Skeletal muscle tissue (tissue), 4 donors: ENCODE results near the gene RPS14. TPM values are rescaled to one million over a fixed set of nuclear protein-coding genes. Genes with fewer than 3 reads are reported as not detected.
A peak's percentile ranks its signal among the peaks of the same experiment; 100 is the strongest.
"Not testable (repeated sequence)": the region's sequence is repeated elsewhere in the genome, so short reads cannot be mapped to it uniquely, and the experiment has no call there.

ENCODE experiments used
- H3K27ac ChIP-seq: one replicate; pipeline ENCODE4 v1.7.0; 2013; ENCODE audit warnings: mild to moderate bottlenecking, low read depth, low read length, inconsistent platforms
- H3K27me3 ChIP-seq, 3 donors: one replicate each; pipeline ENCODE4 v1.7.0; 2013; ENCODE audit warnings: low read length in 3 of 3; ENCODE audit not compliant: control insufficient read depth in 3 of 3, insufficient read depth in 3 of 3
- H3K36me3 ChIP-seq, 3 donors: one replicate each; pipeline ENCODE4 v1.7.0; 2013; ENCODE audit warnings: low read length in 3 of 3; ENCODE audit not compliant: control insufficient read depth in 3 of 3, insufficient read depth in 3 of 3
- H3K4me1 ChIP-seq, 3 donors: one replicate each; pipeline ENCODE4 v1.7.0; 2013; ENCODE audit warnings: low read length in 3 of 3, mild to moderate bottlenecking in 3 of 3; ENCODE audit not compliant: control insufficient read depth in 3 of 3, insufficient read depth in 3 of 3
- H3K4me3 ChIP-seq, 3 donors: one replicate each; pipeline ENCODE4 v1.7.0; 2013; ENCODE audit warnings: low read length in 3 of 3
- H3K9ac ChIP-seq, 3 donors: one replicate each; pipeline ENCODE4 v1.7.0; 2013; ENCODE audit warnings: low read length in 3 of 3, mild to moderate bottlenecking in 3 of 3, moderate library complexity in 2 of 3, low read depth in 1 of 3
- H3K9me3 ChIP-seq, 3 donors: one replicate each; pipeline ENCODE4 v1.7.0; 2013; ENCODE audit warnings: low read length in 3 of 3; ENCODE audit not compliant: control insufficient read depth in 3 of 3
- total RNA-seq: library from RNA; depleted of rRNA; stranded (reverse); fragments of >200 nt; gene quantifications from one replicate; pipeline ENCODE4 v1.2.3, GENCODE V29; 2014
- donor health status: Osteomylitis.

RPS14 gene
- total RNA-seq, 1 donor from 2014 or later: 6,829 TPM

DNA sequence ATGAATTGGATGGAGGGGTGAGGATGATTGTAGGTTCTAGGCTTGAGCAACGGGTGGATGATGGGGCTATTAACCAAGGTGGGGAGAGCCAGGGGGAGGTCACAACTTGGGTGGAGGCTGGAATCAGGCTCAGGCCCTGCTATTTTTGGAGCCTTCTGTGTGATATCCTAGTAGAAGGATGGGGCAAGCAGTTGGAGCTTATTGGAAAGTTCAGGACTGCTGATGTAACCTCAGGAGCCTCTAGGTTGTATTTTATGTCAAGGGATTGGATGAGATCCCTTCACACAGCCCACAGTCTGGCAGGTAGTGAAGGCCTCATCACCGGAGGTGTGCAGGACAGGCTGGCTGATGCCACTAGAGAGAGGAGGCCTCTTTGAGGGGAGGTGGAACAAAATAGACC is 11.2 kb upstream of the RPS14 start:
- Histone ChIP-seq H3K36me3 (no peaks in the 10 kb centered on the region), H3K9me3 (no peaks in the 10 kb centered on the region), H3K27ac (peak overlapping the region; percentile 44), H3K4me3 (no peak overlapping the region), H3K4me1 (peaks cover 21 to 27% (median 27%) of the 10 kb centered on the region in 3 donors), H3K9ac (peak overlapping the region in 1 of 3 donors; percentile 50), H3K27me3 (no peaks in the 10 kb centered on the region)

GRCh38 chr5:150458802-150459557 is 9.4 kb upstream of the RPS14 start:
- Histone ChIP-seq H3K4me1 (peaks cover 17 to 18% (median 18%) of the 10 kb centered on the region in 3 donors), H3K36me3 (no peaks in the 10 kb centered on the region), H3K27me3 (no peaks in the 10 kb centered on the region), H3K27ac (no peak overlapping the region), H3K9me3 (no peaks in the 10 kb centered on the region), H3K9ac (no peak overlapping the region), H3K4me3 (peak overlapping the region in 1 of 3 donors; percentile 29)

DNA sequence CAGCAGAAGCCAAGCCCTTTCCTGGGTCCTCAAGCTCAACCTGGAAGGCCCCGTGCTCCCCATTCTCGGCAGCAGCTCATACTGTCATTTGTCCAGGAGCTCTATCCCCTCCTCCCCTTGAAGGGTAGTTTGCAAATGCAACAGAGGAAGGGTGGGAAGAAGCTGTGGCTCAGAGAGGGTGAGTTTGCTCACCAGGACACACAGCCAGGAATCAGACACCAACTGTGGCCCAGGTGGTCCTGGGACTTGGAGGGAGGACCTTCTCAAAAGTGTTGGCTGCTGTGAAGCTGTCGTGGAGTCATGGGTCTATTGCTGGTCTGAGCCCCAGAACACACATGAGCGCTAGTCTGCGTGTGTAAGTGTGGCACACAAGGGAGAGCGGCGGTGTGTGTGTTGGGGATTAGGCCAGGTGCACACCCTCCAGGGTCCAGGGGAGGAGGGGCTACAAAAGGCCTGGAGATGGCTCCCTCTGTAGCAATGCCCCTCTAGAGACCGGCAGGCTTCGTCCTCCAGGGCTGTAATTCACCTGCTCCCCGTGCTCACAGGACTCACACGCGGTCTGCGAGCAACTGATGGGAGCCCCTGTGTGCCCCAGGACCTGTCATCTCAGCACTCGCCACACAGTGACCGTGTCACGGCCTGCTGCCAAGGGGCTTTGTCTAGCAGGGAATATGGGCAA is 8.2 kb upstream of the RPS14 start:
- Histone ChIP-seq H3K9ac (no peak overlapping the region), H3K27ac (no peak overlapping the region), H3K36me3 (no peaks in the 10 kb centered on the region), H3K4me3 (no peak overlapping the region), H3K9me3 (no peaks in the 10 kb centered on the region), H3K27me3 (no peaks in the 10 kb centered on the region), H3K4me1 (peaks cover 17 to 18% (median 18%) of the 10 kb centered on the region in 3 donors)

DNA sequence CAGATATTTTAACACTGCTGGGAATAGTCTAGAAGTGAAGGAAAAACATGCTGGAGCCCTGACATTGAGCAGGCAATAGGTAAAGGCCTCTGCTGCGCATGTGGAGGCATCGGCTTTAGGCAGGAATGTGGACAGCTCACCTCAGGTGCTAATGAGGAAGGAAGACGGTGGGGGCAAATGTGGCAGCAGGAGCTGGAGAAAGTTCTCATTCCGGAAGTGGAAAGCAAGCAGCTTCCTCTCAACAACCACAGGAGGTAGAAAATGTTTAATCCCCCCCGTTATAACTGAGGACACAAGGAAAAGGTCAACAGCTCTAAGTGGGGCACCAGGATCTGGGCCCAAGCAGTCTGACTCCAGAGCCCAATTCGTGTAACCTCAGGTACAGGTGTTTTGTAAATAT is 7.6 kb upstream of the RPS14 start:
- no peaks in the 10 kb centered on the region for H3K9me3 ChIP-seq
- H3K27me3 ChIP-seq: no peaks in the 10 kb centered on the region
- no peaks in the 10 kb centered on the region for H3K36me3 ChIP-seq
- no peak overlapping the region for H3K9ac ChIP-seq
- H3K27ac ChIP-seq: no peak overlapping the region
- no peak overlapping the region for H3K4me3 ChIP-seq
- H3K4me1 ChIP-seq: peaks cover 17 to 18% (median 18%) of the 10 kb centered on the region in 3 donors

GRCh38 chr5:150454492-150455229 is 5.1 kb upstream of the RPS14 start:
- Histone ChIP-seq H3K36me3 (no peaks in the 10 kb centered on the region), H3K4me1 (peaks cover 6 to 9% (median 7%) of the 10 kb centered on the region in 3 donors), H3K9ac (no peak overlapping the region), H3K9me3 (peaks cover 0 to 3% (median 0%) of the 10 kb centered on the region in 3 donors), H3K4me3 (no peak overlapping the region), H3K27me3 (no peaks in the 10 kb centered on the region), H3K27ac (no peak overlapping the region)

- not testable (repeated sequence) for H3K27me3 ChIP-seq, H3K9me3 ChIP-seq, H3K36me3 ChIP-seq, H3K4me1 ChIP-seq, H3K27ac ChIP-seq, H3K9ac ChIP-seq, H3K4me3 ChIP-seq
Measured at GRCh38 chr5:150454027-150454426, 4.5 kb upstream of the RPS14 start.

DNA sequence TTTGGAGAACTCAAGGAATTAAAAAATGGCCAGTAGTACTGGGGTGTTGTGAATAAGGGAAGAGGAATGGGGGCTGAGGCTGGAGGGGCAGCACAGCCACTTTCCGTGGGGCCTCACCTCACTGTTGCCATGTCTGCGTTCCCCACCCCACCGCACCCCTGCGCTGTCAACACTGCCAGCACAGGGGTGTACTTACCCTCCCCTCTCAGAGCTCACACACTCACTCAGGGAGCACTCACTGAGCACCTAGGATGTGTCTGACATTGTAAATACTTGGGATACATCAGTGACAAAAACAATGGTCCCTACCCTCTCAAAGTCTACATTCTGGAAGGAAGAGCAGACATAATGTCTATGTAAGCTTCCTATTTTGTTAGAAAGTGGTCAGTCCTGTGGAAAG is 3.4 kb upstream of the RPS14 start:
- Histone ChIP-seq H3K9me3 (peaks cover 0 to 3% (median 0%) of the 10 kb centered on the region in 3 donors), H3K4me3 (no peak overlapping the region), H3K9ac (no peak overlapping the region), H3K4me1 (peaks cover 10 to 14% (median 13%) of the 10 kb centered on the region in 3 donors), H3K27me3 (no peaks in the 10 kb centered on the region), H3K27ac (no peak overlapping the region), H3K36me3 (peaks cover 0 to 1% (median under 1%) of the 10 kb centered on the region in 3 donors)

DNA sequence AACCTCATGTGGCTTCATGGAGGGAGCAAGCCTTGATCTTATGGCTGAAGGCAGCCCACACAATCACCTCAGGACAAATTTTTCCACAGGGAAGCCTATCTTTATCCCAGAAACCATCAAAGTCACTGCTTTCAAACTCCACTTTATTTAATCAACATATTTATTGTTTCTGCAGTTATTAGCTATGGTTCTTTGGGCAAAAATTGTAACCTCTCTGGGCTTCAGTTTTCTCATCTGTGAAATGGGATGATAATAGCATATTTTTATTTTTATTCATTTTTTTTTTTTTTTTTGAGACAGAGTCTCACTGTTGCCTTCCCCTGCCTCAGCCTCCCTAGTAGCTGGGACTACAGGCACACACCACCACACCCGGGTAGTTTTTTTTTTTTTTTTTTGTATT is 2.1 kb upstream of the RPS14 start:
- H3K9me3 ChIP-seq: peaks cover 0 to 3% (median 0%) of the 10 kb centered on the region in 3 donors
- no peak overlapping the region for H3K27ac ChIP-seq
- H3K9ac ChIP-seq: no peak overlapping the region
- H3K4me3 ChIP-seq: no peak overlapping the region
- H3K27me3 ChIP-seq: no peaks in the 10 kb centered on the region
- H3K4me1 ChIP-seq: peaks cover 12 to 23% (median 16%) of the 10 kb centered on the region in 3 donors
- H3K36me3 ChIP-seq: peaks cover 11 to 14% (median 13%) of the 10 kb centered on the region in 3 donors

DNA sequence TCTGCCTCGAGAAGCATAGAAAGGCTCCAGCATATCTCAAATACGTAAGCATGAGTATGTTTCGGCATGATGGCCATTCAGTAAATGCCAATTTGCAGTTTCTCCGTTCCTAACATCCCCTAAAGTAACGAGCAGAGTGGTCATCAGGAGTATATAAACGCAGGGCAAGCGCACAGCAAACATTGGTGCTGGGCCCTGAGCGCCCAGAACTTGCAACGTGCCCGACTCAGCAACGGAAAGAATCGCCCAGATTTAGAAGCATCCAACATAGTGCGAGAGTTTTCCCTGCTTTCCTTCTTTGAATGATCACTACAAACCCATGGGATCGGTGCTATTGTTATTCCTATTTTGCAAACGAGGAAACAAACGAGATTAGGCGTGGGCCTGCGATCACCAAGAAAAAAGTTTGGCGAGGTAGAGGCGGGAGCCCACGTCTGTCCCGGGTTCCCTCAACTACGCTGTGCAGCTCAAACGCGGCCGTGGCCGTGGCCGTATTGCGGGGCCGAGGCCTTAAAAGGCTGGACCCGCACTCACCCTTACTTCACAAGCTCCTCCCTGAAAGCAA is 505 bp downstream of the RPS14 start:
- H3K4me3 ChIP-seq: peak overlapping the region; percentile 77 to 97 (median 87)
- peak overlapping the region; percentile 93 for H3K27ac ChIP-seq
- H3K36me3 ChIP-seq: peaks cover 36 to 37% (median 37%) of the 10 kb centered on the region in 3 donors
- peaks cover 0 to 3% (median 0%) of the 10 kb centered on the region in 3 donors for H3K9me3 ChIP-seq
- H3K4me1 ChIP-seq: peaks cover 12 to 28% (median 16%) of the 10 kb centered on the region in 3 donors
- H3K9ac ChIP-seq: peak overlapping the region; percentile 82 to 96 (median 90)
- H3K27me3 ChIP-seq: no peaks in the 10 kb centered on the region
